Skin of body (tissue), 2 donors: ENCODE data around the gene B4GALNT4. TPM values are rescaled to one million over a fixed set of nuclear protein-coding genes. Genes with fewer than 3 reads are reported as not detected.
"Not testable (repeated sequence)": the region's sequence is repeated elsewhere in the genome, so short reads cannot be mapped to it uniquely, and the experiment has no call there.

Experiments used
- DNase-seq: peaks from one replicate; lab custom pipeline; 2025; lab: John Stamatoyannopoulos, UW
- total RNA-seq: library from RNA; depleted of rRNA; stranded (reverse); fragments of >200 nt; gene quantifications from one replicate; pipeline ENCODE4 v1.2.3, GENCODE V29; 2014

The B4GALNT4 gene
- total RNA-seq, 1 donor from 2014 or later = 10.8 TPM

DNA sequence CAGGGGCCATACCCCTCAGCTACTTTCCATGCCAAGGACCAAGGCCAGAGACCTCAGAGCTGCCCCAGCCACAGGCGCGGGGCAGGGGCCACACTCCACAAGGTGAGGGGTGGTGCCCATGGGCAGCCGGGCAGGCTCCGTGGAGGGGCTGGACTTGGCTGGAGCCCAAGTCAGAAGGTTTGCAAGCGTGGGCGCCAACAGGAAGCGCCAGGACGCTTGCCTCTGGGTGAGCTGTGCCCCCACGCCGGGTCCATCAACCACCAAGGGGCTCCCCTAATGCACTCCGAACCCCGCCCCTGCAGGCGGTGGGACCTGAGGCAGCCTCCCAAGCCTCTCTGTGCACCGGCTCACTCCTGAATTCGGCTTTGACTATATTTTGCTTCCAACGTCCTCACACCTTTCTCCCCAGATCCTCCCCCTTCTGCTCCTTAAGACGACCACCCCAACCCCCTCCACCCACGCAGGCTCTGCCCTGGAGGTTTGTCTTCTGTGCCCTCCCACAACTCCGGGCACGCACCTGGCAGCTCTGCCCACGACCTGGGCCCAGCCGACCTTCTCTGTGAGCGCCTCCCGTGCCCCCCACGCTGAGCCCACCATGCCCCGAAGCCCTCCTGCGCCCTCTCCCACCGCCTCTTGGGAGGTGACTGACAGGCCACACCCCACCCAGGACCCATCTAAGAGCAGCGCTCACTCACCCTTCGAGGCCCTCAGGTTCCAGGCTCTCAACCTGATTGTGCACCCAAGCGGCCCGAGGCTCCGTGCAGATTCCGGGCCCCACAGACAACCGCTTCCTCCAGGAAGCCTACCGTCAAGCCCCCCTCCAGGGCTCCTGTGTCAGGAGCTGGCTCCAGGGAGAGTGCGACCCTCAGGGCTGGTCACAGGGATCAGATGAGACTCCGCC, 22.1 kb downstream of the B4GALNT4 start:
- DNase-seq = no peak

DNA sequence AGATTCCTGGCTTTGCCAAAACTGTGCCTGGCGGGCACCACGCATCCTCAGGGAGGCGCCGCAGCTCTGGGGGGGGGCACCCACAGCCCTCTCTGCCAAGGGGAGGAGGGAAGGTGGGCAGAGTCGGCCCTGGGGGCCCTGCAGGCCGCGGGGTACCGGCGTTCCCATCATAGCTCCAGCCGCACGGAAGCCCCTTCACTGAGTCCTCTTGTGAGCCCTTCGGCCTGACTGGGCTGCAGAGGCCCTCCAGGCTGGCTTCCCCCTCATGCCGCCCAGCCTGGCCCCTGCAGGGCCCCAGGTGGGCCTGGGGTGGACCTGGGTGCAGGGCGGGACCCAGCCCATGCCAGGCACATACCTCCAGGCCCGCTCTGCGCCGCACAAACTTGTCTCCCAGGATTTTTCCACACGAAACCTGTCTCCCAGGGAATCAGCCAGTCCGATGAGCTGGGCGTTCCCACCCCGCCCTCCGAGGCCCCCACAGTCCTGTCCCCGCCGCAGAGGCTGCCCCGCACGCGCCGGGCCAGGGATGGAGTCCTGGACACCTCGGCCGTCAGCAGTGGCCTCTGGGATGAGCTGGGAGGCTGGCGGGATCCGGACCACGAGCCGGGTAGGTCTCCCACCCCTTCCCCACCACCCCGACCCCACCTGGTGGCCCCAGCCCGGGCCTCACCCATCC, 22.9 kb downstream of the B4GALNT4 start:
- DNase-seq = no peak

- DNase-seq = no peak
Measured at GRCh38 chr11:393219-394033, 24.1 kb downstream of the B4GALNT4 start.

DNA sequence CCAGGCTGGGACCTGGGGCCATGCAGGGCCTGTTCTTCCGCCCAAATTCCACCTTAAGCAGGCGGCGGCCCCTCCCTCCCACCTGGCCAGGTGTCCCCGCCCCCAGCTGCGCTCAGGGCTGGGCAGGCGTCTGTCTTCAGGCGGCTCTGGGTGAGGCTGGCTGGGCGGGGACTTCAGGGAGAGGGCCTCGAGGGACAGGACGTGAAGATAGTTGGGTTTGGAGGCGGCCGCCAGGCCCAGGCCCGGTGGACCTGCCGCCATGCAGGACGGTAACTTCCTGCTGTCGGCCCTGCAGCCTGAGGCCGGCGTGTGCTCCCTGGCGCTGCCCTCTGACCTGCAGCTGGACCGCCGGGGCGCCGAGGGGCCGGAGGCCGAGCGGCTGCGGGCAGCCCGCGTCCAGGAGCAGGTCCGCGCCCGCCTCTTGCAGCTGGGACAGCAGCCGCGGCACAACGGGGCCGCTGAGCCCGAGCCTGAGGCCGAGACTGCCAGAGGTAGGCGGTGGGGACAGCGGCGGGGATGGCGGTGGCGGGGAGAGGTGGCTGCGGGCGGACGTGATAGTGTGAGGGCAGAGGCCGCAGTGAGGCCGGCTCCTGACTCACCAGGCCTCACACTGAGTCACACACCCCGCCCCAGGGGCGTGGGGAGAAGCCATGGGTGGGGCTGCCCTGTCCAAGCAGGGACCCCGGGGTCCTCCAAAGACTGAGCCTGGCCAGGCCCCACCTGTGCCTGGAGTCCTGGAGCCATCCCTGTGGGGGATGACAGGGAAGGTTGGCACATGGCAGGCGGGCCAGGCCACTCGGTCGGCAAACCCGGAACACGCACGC, 24.9 kb downstream of the B4GALNT4 start, which contains the start of gene PKP3:
TSS of gene PKP3 (plus strand) at position 176 of the 824 bp plus-strand sequence. CDS start at position 260, 84 bp downstream.
- no peak for DNase-seq

GRCh38 chr11:394858-395655, 25.8 kb downstream of the B4GALNT4 start:
- no peak for DNase-seq

DNA sequence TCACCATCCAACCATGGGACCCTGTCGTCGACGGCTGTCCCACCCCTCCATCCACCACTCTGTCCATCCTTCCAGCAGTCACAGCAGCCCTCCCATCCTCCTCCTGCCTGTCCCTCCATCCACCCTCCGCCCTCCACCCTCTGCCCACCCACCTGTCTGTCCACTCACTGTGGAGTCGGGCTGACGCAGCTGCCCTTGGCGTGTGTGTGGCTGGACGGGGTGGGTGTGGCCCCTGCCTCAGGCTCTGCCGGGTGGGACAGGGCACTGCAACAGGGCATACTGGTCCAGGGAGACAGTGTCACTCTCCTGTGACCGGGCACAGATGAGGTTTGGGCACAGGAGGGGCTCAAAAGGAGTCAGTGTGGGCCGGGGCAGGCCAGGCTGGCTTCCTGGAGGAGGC, 26.6 kb downstream of the B4GALNT4 start:
- no peak for DNase-seq

GRCh38 chr11:396511-396947, 27.2 kb downstream of the B4GALNT4 start:
- DNase-seq = no peak

DNA sequence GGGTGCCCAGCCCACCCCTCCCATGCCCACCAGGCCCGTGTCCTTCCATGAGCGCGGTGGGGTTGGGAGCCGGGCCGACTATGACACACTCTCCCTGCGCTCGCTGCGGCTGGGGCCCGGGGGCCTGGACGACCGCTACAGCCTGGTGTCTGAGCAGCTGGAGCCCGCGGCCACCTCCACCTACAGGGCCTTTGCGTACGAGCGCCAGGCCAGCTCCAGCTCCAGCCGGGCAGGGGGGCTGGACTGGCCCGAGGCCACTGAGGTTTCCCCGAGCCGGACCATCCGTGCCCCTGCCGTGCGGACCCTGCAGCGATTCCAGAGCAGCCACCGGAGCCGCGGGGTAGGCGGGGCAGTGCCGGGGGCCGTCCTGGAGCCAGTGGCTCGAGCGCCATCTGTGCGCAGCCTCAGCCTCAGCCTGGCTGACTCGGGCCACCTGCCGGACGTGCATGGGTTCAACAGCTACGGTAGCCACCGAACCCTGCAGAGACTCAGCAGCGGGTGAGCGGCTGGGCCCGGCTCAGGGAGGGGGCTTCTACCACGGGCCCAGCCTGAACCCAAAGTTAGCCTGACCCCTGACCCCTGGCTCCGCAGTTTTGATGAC, 27.7 kb downstream of the B4GALNT4 start:
- peak; percentile 13 for DNase-seq

DNA sequence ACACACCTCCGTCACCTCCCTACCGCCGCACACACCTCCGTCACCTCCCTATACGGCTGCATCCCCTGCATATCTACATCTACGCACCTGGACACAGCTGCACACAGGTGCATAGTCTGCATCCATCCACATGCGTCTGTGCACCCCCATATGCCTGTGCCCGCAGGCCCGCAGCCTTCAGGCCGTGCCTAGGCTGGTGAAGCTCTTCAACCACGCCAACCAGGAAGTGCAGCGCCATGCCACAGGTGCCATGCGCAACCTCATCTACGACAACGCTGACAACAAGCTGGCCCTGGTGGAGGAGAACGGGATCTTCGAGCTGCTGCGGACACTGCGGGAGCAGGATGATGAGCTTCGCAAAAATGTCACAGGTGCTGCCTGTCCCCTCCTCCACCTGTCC, 29.5 kb downstream of the B4GALNT4 start:
- DNase-seq = no peak

DNA sequence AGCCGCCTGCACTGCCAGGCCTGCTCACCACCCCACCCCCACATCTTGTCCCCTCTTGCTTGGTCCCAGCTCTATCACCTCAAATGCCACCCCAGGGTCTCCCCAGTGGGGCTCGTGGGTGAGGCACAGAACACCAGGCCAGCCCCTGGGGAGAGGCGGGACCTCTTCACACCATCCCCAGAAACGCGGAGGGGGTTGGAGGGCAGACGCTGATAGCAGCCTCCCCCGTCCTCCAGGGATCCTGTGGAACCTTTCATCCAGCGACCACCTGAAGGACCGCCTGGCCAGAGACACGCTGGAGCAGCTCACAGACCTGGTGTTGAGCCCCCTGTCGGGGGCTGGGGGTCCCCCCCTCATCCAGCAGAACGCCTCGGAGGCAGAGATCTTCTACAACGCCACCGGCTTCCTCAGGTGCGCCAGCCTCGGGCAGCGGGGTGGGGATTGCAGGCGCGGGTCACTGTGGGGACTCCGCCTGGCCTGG, 30.5 kb downstream of the B4GALNT4 start:
- DNase-seq = no peak

GRCh38 chr11:400241-400689, 31.0 kb downstream of the B4GALNT4 start:
- no peak for DNase-seq

DNA sequence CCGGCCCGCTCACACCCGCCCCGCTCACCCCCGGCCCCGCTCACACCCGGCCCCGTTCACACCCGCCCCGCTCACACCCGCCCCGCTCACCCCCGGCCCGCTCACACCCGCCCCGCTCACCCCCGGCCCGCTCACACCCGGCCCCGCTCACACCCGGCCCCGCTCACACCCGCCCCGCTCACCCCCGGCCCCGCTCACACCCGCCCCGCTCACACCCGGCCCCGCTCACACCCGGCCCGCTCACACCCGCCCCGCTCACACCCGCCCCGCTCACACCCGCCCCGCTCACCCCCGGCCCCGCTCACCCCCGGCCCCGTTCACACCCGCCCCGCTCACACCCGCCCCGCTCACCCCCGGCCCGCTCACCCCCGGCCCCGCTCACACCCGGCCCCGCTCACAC, 31.9 kb downstream of the B4GALNT4 start:
- DNase-seq = not testable (repeated sequence)

- DNase-seq = no peak
Measured at GRCh38 chr11:403021-403760, 33.9 kb downstream of the B4GALNT4 start.

GRCh38 chr11:403761-404431, 34.6 kb downstream of the B4GALNT4 start:
- no peak for DNase-seq

GRCh38 chr11:404551-405264, 35.4 kb downstream of the B4GALNT4 start:
- DNase-seq = no peak

DNA sequence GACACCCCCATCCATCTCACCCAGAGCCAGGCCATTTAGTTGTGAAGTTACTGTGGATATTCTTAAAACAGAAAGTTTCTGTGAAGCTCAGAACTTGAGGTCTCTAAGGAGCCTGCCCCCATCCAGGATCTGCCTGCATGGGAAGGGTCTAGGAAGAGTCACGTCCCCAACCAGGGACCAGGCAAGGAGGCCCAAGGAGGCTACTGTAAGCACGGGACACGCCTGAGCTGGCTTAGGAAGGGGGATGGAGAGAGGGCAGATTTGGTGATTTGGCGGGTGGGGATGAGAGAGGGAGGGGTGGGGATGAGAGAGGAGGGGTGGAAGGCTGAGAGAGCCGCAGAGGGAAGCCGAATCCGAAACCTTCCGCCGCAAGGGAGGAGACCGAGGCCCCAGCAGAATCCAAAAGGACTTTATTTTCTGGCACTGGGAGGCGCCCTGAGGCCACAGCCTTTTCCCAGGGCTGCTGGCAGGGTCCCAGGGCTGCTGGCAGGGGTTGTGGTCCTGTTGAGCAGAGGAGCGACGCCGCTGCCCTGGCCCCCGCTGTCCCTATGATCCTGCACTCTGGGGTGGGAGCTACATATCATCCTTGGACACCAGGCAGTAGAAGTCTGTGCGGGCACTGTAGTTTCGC, 36.1 kb downstream of the B4GALNT4 start:
- DNase-seq = no peak
